ENCODE data around the gene UNC13B. TPM values are rescaled to one million over a fixed set of nuclear protein-coding genes. Genes with fewer than 3 reads are reported as not detected.

The UNC13B gene
- total RNA-seq, 1 experiment from 2014 or later: 49.5 TPM

DNA sequence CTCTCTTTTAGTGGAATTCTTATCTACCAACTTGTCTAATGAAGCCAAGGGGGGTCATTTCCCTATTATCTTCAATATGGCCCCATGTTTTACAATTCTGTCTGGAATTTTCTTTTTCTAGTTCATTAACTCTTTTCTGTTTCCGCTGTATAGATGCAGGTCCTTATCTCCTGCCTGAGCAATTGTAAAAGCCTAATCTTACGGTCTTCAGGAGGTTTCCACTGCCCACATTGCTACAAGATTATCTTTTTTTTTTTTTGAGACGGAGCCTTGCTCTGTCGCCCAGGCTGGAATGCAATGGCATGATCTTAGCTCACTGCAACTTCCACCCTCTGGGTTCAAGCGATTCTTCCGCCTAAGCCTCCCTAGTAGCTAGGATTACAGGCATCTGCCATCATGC, 132.3 kb downstream of the UNC13B start:
- no peak overlapping the region for H3K4me3 ChIP-seq (ENCODE audit: insufficient read depth, low read depth, low read length)
- no peak for DNase-seq
- H3K27me3 ChIP-seq (ENCODE audit: control insufficient read depth, insufficient read depth, low read length): no peaks in the 10 kb centered on the region
- H3K36me3 ChIP-seq (replicated peaks; ENCODE audit: control insufficient read depth, insufficient read depth, low read length): no peaks in the 10 kb centered on the region

DNA sequence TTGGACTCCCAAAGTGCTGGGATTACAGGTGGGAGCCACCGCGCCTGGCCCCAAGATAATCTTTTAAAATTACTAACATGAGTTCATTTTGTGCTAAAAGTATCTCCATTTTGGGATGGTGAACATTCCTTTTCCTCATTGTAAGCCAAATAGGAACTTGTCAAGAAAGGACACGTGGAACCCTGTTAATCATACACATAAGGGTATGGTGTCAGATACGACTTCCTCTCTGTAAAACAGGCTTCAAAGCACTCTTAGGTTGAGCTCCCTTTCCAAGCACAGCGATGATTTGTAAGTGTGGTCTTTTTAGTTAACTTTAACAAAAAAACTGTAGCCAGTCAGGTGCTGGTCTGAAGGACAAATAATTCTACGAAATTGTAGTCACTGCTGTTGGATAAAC, 132.7 kb downstream of the UNC13B start:
- no peak for DNase-seq
- Histone ChIP-seq H3K27me3 (ENCODE audit: control insufficient read depth, insufficient read depth, low read length) (no peaks in the 10 kb centered on the region), H3K4me3 (ENCODE audit: insufficient read depth, low read depth, low read length) (no peak overlapping the region), H3K36me3 (replicated peaks; ENCODE audit: control insufficient read depth, insufficient read depth, low read length) (no peaks in the 10 kb centered on the region)

GRCh38 chr9:35295369-35296036, 133.7 kb downstream of the UNC13B start:
- no peak for DNase-seq
- Histone ChIP-seq H3K4me3 (ENCODE audit: insufficient read depth, low read depth, low read length) (no peak overlapping the region), H3K27me3 (ENCODE audit: control insufficient read depth, insufficient read depth, low read length) (no peaks in the 10 kb centered on the region), H3K36me3 (replicated peaks; ENCODE audit: control insufficient read depth, insufficient read depth, low read length) (no peaks in the 10 kb centered on the region)

DNA sequence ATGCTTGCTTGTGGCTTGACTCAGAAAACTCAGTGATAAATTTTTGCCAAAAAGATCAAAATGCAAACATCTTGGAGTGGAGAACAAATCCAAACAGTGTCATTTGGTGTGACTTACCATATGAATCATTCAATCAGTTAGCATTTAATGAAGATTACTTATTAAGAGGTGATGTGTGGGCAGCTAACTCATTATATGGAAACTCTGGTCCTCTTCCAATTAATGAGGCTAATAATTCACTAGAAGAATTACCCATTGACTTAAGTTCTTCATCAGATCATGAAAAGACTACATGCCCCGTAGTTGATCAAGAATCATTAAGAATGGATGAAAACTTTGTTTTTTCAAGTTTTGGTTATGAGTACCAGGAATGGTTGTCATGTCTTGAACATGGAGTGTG, 141.8 kb downstream of the UNC13B start:
- H3K36me3 ChIP-seq (replicated peaks; ENCODE audit: control insufficient read depth, insufficient read depth, low read length): no peaks in the 10 kb centered on the region
- H3K4me3 ChIP-seq (ENCODE audit: insufficient read depth, low read depth, low read length): no peak overlapping the region
- no peaks in the 10 kb centered on the region for H3K27me3 ChIP-seq (ENCODE audit: control insufficient read depth, insufficient read depth, low read length)
- no peak for DNase-seq

- Histone ChIP-seq H3K27me3 (ENCODE audit: control insufficient read depth, insufficient read depth, low read length) (no peaks in the 10 kb centered on the region), H3K36me3 (replicated peaks; ENCODE audit: control insufficient read depth, insufficient read depth, low read length) (peaks cover 2% of the 10 kb centered on the region), H3K4me3 (ENCODE audit: insufficient read depth, low read depth, low read length) (no peak overlapping the region)
- DNase-seq: no peak
Measured at GRCh38 chr9:35306283-35306682, 144.5 kb downstream of the UNC13B start.

DNA sequence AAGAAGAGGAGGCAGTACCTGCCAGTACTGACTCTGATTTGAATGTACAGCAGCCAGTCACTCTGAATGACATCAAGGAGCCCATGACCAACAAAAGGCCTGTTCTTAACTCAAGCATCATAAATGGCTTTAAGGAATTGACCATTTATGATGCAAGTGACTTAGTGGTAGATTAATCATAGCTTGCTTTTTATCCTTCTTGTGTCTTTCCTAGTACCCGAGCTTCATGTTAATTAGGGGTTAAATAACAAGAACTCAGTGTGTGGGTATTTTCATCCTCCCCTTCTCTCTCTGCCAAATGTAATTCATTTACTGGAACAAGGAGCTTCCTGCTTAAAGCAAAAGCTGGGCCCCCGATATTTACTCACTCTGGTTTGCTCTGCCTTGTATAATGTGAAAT, 146.5 kb downstream of the UNC13B start:
- H3K4me3 ChIP-seq (ENCODE audit: insufficient read depth, low read depth, low read length): no peak overlapping the region
- no peaks in the 10 kb centered on the region for H3K27me3 ChIP-seq (ENCODE audit: control insufficient read depth, insufficient read depth, low read length)
- H3K36me3 ChIP-seq (replicated peaks; ENCODE audit: control insufficient read depth, insufficient read depth, low read length): peaks cover 2% of the 10 kb centered on the region
- no peak for DNase-seq

DNA sequence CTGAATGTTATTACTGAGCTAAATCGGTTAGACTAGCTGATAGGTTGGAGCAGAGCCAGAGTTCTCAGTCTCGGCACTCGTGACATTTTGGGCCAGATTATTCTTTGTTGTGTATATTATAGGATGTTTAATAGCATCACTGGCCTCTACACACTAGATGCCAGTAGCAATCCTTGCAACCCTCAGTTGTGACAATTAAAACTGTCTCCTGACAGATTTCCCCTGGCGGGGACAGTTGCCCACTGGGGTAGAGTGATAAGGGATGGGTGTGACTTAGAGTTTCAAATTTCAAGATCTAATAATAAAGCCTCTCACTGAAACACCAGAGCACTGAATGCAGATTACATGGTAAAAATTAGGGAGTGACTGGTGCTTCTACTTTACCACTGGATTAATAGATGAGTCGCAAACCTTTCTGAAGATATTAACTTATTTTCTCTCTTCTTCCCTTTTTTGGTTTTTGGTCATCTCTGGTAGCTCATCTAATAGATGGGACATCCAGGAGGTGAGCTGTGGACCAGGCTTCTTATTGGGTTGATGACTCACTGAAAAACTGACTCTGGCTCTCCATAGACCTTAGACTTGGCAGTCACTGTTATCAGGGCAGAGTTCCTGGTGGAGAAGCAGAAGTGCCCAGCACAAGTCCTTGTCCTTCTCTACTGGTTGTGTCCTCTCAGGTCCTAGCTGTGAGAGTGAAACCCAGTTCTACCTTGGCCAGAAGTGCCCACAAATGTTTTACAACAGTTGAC, 150.3 kb downstream of the UNC13B start:
- DNase-seq: no peak
- H3K27me3 ChIP-seq (ENCODE audit: control insufficient read depth, insufficient read depth, low read length): no peaks in the 10 kb centered on the region
- no peak overlapping the region for H3K4me3 ChIP-seq (ENCODE audit: insufficient read depth, low read depth, low read length)
- H3K36me3 ChIP-seq (replicated peaks; ENCODE audit: control insufficient read depth, insufficient read depth, low read length): peaks cover 2% of the 10 kb centered on the region

GRCh38 chr9:35313460-35313859, 151.7 kb downstream of the UNC13B start:
- Histone ChIP-seq H3K27me3 (ENCODE audit: control insufficient read depth, insufficient read depth, low read length) (no peaks in the 10 kb centered on the region), H3K36me3 (replicated peaks; ENCODE audit: control insufficient read depth, insufficient read depth, low read length) (peaks cover 2% of the 10 kb centered on the region), H3K4me3 (ENCODE audit: insufficient read depth, low read depth, low read length) (no peak overlapping the region)
- no peak for DNase-seq

GRCh38 chr9:35313916-35314315, 152.1 kb downstream of the UNC13B start:
- H3K27me3 ChIP-seq (ENCODE audit: control insufficient read depth, insufficient read depth, low read length): no peaks in the 10 kb centered on the region
- DNase-seq: no peak

GRCh38 chr9:35318741-35319140, 156.9 kb downstream of the UNC13B start:
- Histone ChIP-seq H3K4me3 (ENCODE audit: insufficient read depth, low read depth, low read length) (no peak overlapping the region), H3K27me3 (ENCODE audit: control insufficient read depth, insufficient read depth, low read length) (no peaks in the 10 kb centered on the region), H3K36me3 (replicated peaks; ENCODE audit: control insufficient read depth, insufficient read depth, low read length) (no peaks in the 10 kb centered on the region; the same call in 1 of the 2 replicates)
- no peak for DNase-seq

More at GRCh38 chr9:35313916-35314315, 152.1 kb downstream of the UNC13B start:
- Histone ChIP-seq H3K36me3 (replicated peaks; ENCODE audit: control insufficient read depth, insufficient read depth, low read length) (peaks cover 2% of the 10 kb centered on the region), H3K4me3 (ENCODE audit: insufficient read depth, low read depth, low read length) (no peak overlapping the region)

- no peaks in the 10 kb centered on the region for H3K27me3 ChIP-seq (ENCODE audit: control insufficient read depth, insufficient read depth, low read length)
- DNase-seq: no peak
- H3K36me3 ChIP-seq (replicated peaks; ENCODE audit: control insufficient read depth, insufficient read depth, low read length): no peaks in the 10 kb centered on the region; the same call in 1 of the 2 replicates
- no peak overlapping the region for H3K4me3 ChIP-seq (ENCODE audit: insufficient read depth, low read depth, low read length)
Measured at GRCh38 chr9:35322075-35322885, 160.5 kb downstream of the UNC13B start.

DNA sequence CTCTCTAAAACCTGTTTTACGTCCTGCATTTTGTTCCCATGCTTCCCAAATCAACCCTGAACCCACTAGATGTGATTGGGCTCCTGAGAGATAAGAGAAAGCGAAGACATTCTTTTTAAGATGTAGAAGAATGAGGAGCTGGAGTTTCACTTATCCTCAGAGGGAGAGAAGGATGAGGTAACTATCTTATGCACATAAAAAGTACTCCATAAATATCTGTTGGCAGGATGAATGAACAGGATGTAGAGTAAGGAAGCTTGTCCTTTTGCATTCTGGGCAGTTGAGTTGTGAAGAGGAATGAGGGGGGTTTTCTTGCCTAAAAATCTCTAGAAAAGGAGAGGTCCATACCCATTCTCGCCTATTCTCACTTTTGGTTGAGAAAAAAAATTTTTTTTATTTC, 163.2 kb downstream of the UNC13B start:
- DNase-seq: no peak
- Histone ChIP-seq H3K4me3 (ENCODE audit: insufficient read depth, low read depth, low read length) (no peak overlapping the region), H3K27me3 (ENCODE audit: control insufficient read depth, insufficient read depth, low read length) (no peaks in the 10 kb centered on the region), H3K36me3 (replicated peaks; ENCODE audit: control insufficient read depth, insufficient read depth, low read length) (no peaks in the 10 kb centered on the region; the same call in 1 of the 2 replicates)

- H3K27me3 ChIP-seq (ENCODE audit: control insufficient read depth, insufficient read depth, low read length): no peaks in the 10 kb centered on the region
- no peak overlapping the region for H3K4me3 ChIP-seq (ENCODE audit: insufficient read depth, low read depth, low read length)
- no peak for DNase-seq
- H3K36me3 ChIP-seq (replicated peaks; ENCODE audit: control insufficient read depth, insufficient read depth, low read length): no peaks in the 10 kb centered on the region
Measured at GRCh38 chr9:35333551-35333950, 171.7 kb downstream of the UNC13B start.

- H3K36me3 ChIP-seq (replicated peaks; ENCODE audit: control insufficient read depth, insufficient read depth, low read length): no peaks in the 10 kb centered on the region
- no peak overlapping the region for H3K4me3 ChIP-seq (ENCODE audit: insufficient read depth, low read depth, low read length)
- no peak for DNase-seq
- no peaks in the 10 kb centered on the region for H3K27me3 ChIP-seq (ENCODE audit: control insufficient read depth, insufficient read depth, low read length)
Measured at GRCh38 chr9:35335164-35335563, 173.4 kb downstream of the UNC13B start.

GRCh38 chr9:35338086-35338485, 176.3 kb downstream of the UNC13B start:
- no peak for DNase-seq
- H3K4me3 ChIP-seq (ENCODE audit: insufficient read depth, low read depth, low read length): no peak overlapping the region
- no peaks in the 10 kb centered on the region for H3K36me3 ChIP-seq (replicated peaks; ENCODE audit: control insufficient read depth, insufficient read depth, low read length)
- no peaks in the 10 kb centered on the region for H3K27me3 ChIP-seq (ENCODE audit: control insufficient read depth, insufficient read depth, low read length)
